ENCODE results near the gene GALNT9.
"Not testable (repeated sequence)": the region's sequence is repeated elsewhere in the genome, so short reads cannot be mapped to it uniquely, and the experiment has no call there.

The GALNT9 gene

DNA sequence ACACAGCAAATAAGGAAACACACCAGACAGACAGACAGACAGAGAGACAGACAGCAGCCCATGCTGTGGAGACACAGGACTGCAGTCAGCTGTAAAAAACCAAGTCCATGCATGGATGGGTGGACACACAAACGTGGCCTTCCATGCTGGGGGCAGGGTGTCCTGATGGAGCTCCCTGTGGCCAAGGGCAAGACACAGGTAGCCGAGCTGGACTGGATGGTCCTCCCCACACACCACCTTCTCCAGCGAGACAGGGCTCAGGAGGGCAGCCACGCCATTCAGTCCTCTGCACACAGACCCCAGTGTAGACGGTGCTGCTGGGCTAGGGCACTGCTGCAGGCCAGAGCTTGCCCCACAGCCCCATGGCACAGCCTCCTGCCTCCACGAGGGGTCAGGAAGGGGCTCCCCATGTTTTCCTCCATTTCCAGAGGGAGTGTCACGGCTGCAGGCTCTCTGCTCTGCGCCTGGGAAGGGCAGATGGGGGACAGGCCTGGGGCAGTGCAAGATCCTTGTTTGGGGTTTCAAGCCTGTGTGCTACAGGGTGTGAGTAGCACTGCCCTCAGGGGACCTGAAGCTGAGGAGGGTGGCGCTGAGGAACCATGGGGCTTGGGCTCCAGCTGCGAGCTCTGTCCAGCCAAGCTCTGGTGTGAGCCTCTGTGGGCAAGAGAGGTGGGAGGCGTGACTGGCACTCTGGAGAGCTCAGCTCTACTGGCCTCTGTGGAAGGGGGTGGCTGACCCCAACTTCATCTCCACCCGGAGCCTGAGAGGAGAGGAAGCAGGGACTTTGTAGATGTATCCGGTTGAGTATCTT, 67.9 kb downstream of the GALNT9 start:
- DNase-seq, result no peak

DNA sequence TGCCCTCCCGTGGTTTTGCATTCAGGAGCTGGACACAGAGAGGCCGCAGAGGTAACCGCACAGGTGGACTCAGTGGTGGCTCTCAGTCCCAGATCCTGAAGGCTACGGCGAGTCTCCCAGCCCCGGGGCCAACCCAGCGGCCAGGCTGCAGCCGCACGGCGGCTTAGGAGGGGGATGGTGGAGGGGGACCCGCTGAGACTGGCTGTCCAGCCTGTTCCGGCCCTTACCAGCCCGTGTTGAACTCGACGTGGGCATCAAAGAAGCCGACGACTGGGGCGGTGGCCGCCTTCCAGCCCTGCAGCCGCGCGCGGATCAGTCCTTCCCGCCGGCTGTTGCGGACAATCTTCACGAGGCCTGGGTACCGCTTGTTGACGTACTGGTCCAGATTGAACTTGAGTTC, 68.7 kb downstream of the GALNT9 start:
- no peak for DNase-seq

GRCh38 chr12:132259872-132260695, 69.3 kb downstream of the GALNT9 start:
- DNase-seq, result no peak

GRCh38 chr12:132259364-132259871, 70.0 kb downstream of the GALNT9 start:
- no peak for DNase-seq

DNA sequence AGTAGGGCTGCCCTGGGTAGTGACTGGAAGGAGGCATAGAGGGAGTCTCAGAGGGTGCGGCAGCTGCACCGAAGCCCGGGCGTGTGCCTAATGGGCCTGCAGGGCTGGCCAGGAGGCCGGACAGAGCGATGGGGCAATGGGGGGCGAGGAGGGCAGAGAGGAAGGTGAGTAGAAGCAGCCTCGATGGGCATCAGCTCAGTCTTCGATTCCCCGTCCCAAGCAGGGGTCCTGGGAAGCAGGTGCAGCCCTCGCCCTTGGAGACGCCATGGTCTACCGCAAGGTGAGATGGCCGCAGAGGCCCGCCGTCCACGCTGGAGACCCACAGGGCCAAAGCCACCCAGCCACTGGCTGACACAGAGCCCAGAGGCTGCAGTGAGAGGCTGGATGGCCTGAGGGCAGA, 70.8 kb downstream of the GALNT9 start:
- no peak for DNase-seq

DNA sequence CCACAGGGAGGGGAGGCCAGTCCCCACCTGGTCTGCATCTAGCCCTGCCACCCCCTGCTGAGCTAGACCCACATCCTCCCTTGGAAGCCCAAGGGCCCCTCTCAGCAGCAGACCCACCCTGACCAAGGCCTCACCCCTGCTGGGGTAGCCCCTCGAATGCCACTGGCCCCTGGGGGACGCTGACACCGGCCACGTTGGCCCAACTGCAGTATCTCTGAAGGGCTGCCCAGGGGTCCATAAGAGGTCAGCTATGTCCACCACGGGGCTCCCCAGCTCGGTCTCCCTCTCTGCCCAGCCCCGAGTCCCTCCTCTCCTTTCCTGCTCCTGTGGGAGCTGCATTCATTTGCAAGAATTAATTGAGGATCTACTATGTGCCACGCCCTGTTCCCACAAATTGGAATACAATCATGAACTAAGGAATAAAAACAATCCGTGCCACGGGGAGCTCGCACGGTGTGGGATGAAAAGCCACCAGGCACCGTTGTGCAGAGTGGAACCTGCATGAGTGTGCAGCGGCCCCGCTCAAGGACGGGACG, 71.4 kb downstream of the GALNT9 start:
- no peak for DNase-seq

DNA sequence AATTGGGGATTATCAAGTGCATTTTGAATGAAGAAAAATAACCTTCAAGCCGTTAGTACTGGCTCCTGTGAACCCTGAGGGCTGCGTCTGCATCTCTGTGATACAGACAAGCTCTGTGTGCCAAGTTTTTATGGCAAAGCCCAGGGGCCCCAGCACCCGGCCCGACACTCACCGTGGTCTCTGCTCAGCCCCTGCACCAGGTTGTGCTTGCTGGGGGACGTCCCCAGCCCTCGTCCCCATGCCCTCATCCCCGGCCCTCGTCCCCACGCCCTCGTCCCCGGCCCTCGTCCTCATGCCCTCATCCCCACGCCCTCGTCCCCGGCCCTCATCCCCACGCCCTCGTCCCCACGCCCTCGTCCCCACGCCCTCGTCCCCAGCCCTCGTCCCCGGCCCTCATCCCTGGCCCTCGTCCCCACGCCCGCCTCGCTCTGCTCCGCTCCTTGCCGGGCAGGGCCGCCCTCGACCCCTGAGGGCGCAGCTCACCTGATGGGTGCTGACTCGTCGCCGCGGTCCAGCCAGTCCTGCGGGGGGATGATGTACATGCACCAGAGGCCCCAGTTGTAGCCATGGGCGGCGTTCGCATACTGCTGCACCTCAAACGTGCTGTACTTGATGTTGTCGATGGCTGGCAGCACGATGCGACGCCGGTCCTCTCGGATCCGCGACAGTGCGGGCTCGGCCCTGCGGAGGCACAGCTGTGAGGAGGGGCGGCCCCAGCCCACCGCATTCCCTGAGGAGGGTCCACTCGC, 72.0 kb downstream of the GALNT9 start:
- DNase-seq, result no peak

- DNase-seq, result no peak
Observed at GRCh38 chr12:132256646-132257045, 72.7 kb downstream of the GALNT9 start.

GRCh38 chr12:132255642-132256041, 73.7 kb downstream of the GALNT9 start:
- DNase-seq, result no peak

DNA sequence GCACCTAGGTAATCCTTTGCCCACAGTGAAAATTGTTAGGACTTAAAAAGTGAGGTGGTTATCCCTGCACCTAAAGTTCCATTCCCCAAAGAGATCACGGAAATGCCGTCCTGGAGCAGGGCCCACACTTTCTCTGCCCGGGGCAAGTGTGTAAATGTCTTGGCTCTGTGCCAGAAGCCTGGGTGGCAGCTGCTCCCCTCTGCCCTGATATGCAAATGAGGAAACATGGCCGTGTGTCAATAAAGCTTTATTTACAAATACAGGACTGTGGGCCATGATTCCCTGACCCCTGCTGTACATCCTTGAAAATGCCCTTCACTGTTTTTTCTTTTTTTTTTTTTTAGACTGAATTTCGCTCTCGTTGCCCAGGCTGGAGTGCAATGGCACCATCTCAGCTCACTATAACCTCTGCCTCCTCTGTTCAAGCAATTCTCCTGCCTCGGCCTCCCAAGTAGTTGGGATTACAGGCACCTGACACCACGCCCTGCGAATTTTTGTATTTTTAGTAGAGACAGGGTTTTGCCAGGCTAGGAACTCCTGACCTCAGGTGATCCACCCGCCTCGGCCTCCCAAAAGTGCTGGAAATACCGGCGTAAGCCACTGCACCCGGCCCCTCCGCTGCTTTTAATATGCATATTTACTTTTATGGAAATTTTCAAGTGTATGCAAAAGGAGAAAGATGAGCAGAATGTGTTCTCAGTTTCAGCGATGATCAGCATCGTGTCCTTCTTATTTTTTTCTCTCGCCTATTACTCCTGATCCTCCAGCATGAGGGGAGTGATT, 75.5 kb downstream of the GALNT9 start:
- no peak for DNase-seq

GRCh38 chr12:132252981-132253380, 76.4 kb downstream of the GALNT9 start:
- not testable (repeated sequence) for DNase-seq

GRCh38 chr12:132251741-132252490, 77.5 kb downstream of the GALNT9 start:
- no peak for DNase-seq

DNA sequence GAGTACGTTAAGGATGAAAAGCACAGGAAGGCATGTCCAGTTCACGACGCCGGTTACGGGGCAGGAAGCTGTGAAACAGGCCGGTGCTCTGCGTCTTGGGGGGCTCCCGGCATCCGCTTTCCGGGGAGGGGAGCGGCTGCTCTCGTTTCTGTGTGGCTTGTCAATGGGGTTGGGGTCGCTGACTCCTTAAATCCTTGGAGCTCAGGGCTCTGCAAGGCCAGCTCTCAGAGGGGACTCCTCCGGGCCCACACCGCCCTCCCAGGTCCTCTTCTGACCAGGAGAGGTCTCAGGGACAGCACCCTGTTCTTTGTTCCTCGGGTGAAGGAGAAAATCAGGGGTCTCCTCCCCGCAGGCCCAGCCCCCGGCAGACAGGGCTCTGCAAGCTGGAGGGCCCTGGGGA, 78.1 kb downstream of the GALNT9 start:
- DNase-seq, result no peak

DNA sequence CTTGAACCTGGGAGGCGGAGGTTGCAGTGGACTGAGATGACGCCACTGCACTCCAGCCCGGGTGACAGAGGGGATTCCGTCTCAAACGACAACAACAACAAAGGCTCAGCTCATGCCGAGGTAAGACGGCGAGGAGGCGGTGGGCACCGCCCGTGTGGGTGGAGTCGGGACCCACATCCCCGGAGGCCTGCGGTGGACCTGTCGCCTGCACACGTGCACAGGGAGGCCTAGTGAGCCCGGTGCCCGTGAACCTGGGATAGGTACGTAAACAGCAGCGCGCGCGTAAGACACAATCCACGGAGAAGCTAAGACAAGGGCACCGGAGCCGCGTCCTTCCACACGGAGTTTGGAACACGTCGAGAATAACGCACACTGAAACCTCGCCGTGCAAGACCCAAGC, 78.7 kb downstream of the GALNT9 start:
- DNase-seq, result no peak

- DNase-seq, result no peak
Observed at GRCh38 chr12:132249689-132250478, 79.5 kb downstream of the GALNT9 start.

GRCh38 chr12:132248453-132249167, 80.8 kb downstream of the GALNT9 start:
- DNase-seq, result no peak

DNA sequence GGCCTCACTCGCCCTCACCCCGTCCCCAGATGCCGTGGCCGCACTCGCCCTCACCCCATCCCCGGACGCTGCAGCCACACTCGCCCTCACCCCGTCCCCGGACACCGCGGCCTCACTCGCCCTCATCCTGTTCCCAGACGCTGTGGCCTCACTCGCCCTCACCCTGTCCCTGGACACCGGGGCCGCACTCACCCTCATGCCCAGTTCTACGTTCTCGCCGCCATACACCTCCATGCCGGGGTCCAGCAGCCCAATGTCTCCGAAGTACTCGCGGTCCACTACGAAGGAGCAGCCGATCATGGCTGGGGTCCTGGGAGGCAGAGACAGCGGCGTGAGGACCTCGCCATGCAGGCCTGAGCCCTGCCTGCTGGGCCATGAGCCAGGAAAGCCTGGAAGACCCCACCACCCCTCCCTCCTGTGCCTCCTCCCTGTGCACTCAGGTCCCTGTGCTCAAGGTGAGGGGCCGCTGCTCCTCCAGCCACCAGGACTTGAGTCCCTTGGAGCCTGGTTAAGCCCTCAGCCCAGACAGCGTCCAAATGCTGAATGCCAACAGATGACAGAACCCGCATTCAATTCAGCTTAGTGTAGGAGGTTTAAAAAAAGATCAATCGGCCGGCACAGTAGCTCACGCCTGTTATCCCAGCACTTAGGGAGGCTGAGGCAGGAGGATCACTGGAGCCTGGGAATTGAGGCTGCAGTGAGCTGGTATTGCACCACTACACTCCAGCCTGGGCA, 81.5 kb downstream of the GALNT9 start:
- no peak for DNase-seq

DNA sequence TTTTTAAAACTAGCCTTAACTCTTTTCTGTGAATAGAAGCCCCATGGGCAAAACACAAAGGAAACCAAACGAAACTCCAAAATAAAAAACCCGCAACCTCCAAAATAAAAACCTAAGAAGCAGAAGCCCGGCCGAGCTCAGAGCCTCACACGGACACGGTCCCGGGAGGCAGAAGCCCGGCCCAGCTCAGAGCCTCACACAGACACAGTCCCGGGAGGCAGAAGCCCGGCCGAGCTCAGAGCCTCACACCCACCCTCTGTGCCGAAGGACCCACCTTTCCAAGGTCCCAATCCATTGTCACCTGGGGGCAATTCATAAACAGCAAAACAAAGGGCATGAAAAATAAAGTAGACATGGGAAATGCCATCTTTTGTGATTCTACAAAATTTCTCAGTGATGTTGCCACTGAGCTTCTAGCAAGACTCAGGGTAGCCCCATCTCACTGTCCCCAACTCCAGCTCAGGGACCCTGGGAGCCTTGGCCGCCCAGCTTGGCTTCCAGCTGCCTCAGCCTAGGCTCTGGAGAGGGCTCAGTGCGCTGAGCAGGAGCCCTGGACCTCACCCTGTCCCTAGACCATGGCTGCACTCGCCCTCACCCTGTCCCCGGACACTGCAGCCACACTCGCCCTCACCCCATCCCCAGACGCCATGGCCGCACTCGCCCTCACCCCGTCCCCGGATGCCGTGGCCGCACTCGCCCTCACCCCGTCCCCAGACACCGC, 82.2 kb downstream of the GALNT9 start:
- no peak for DNase-seq
